ENCODE data around the gene PRR18.

The PRR18 gene

GRCh38 chr6:166304106-166304505, 4.1 kb downstream of the PRR18 start:
- no peak for DNase-seq (ENCODE audit: low read depth)
- TF ChIP-seq CTCF (IDR thresholded peaks at IDR 0.05; ENCODE audit: insufficient read depth, low read depth, low read length, missing control alignments): no peak
- H3K4me3 ChIP-seq (ENCODE audit: low read length): no peak overlapping the region

- peak; percentile 53 for DNase-seq (ENCODE audit: low read depth)
- H3K4me3 ChIP-seq (ENCODE audit: low read length): no peak overlapping the region
- no peak for TF ChIP-seq CTCF (IDR thresholded peaks at IDR 0.05; ENCODE audit: insufficient read depth, low read depth, low read length, missing control alignments)
These were observed 6.3 kb downstream of the PRR18 start for GRCh38 chr6:166301611-166302529.

GRCh38 chr6:166300357-166300987, 7.7 kb downstream of the PRR18 start:
- no peak for DNase-seq (ENCODE audit: low read depth)
- no peak overlapping the region for H3K4me3 ChIP-seq (ENCODE audit: low read length)
- no peak for TF ChIP-seq CTCF (IDR thresholded peaks at IDR 0.05; ENCODE audit: insufficient read depth, low read depth, low read length, missing control alignments)

- TF ChIP-seq CTCF (IDR thresholded peaks at IDR 0.05; ENCODE audit: insufficient read depth, low read depth, low read length, missing control alignments): no peak
- no peak overlapping the region for H3K4me3 ChIP-seq (ENCODE audit: low read length)
- DNase-seq (ENCODE audit: low read depth): no peak
These were observed 10.6 kb downstream of the PRR18 start for GRCh38 chr6:166297606-166298005.

- DNase-seq (ENCODE audit: low read depth): no peak
- H3K4me3 ChIP-seq (ENCODE audit: low read length): no peak overlapping the region
- no peak for TF ChIP-seq CTCF (IDR thresholded peaks at IDR 0.05; ENCODE audit: insufficient read depth, low read depth, low read length, missing control alignments)
These were observed 11.9 kb downstream of the PRR18 start for GRCh38 chr6:166296035-166296883.

GRCh38 chr6:166293731-166294584, 14.2 kb downstream of the PRR18 start:
- H3K4me3 ChIP-seq (ENCODE audit: low read length): no peak overlapping the region
- no peak for DNase-seq (ENCODE audit: low read depth)
- no peak for TF ChIP-seq CTCF (IDR thresholded peaks at IDR 0.05; ENCODE audit: insufficient read depth, low read depth, low read length, missing control alignments)
